SU-DHL-6 (cell line): Measurements from ENCODE around the gene DLG2.

Experiments
- CTCF ChIP-seq: fragments of 200-600 bp; sonication (generic); IDR thresholded peaks from one replicate; pipeline ENCODE4 v1.5.1; 2017; ENCODE audit warnings: antibody characterized with exemption, mild to moderate bottlenecking, low read length, moderate library complexity; ENCODE audit not compliant: insufficient read depth, poor library complexity, severe bottlenecking
- EZH2phosphoT487 ChIP-seq: fragments of 200-600 bp; sonication (generic), shearing (Covaris generic); conservative IDR thresholded peaks from 2 replicates; pipeline ENCODE4 v1.6.1; 2018; ENCODE audit warnings: mild to moderate bottlenecking, antibody characterized with exemption, low read length, moderate library complexity, mixed read lengths

- TF ChIP-seq CTCF, result no peak
- no peak for TF ChIP-seq EZH2phosphoT487
Measured at GRCh38 chr11:83493034-83493433, 2134.1 kb downstream of the DLG2 start.
